ENCODE measurements around the gene LEUTX.
A peak's percentile ranks its signal among the peaks of the same experiment; 100 is the strongest.

Gene LEUTX

DNA sequence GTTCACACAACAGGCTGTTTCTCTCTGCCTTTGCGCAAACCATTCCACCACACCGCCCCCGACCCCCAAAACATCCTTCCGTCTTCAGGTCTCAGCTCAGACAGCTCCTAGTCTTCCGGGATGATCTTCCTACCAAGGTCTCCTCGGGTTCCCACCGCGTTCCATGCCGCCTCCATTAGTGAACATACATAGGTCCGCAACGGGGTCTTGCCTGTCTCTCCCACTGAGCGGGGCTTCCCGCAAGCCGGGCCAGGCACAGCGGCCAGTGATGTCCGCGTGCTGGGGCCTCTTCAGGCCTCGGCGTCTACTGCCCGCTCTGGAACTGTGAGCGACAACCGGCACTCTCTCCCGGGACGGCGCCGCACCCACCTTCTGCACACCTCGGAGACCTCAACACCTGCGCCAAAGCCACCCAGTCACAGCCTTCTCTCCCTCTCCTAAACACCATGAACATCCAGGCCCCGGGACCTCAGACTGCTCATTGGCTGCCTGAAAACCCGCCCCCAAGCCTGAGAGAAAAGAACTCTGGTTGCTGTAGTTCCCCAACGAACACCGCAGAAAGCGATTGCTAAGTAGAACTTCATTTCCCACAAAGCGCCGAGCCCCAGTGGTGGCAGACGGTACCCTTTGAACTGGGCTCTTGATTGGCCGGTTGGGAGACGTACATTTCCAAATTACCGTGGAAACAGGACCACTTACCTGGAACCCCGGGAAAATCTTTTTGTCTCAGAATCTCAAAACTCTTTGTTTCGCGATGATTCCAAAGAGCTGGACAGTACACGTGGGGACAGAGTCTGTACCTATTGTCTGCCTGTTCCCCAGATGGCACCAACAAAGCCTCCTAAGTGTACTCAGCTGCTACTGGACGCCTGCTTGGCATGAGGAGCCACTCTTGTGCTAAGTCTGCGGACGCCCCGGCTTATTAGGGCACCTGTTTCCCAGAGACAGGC is 45.8 kb downstream of the LEUTX start:
- peak; percentile 93 for DNase-seq

DNA sequence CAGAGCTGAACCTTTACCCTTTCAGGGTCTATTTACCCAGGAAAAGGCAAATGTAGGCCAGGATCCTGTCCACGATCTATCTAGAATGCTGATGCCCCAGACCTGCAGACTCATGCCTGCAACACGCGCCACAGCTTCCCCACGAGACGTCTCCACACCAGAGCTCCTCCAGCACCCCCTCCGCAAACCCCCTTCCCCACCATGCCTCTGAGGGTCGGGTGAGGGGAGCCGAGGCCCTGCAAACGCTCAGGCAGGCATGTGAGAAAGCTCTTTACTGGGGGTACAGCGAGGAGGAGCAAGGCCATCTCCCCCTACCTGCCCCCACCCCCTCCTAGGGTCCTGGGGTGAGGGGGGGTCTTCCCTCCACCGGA is 46.4 kb downstream of the LEUTX start:
- no peak for DNase-seq

DNA sequence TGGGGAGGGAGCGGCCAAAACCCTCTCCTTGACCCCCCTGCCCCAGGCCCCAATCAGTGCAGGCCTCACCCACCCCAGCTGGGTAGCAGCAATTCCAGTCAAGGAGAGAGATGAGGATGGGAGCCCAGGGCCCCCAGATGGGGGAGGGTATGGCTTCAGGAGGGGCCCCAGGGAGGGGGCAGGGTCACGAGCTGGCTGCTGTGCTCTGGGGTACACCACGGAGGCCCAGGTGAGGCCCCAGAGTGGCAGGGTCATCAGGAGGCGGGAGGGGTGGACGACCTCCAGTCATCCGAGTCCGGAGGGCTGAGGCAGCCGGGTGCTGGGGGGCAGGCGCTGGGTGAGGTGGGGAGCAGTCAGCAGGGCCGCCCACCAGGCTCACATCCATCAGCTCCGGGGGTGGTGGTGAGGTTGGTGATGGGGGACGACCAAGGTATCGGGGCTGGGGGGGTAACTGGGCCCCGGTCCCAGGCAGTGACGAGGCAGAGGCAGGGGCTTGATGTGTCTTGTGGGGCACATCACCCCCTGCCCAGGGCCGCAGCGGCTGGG is 47.0 kb downstream of the LEUTX start:
- no peak for DNase-seq

DNA sequence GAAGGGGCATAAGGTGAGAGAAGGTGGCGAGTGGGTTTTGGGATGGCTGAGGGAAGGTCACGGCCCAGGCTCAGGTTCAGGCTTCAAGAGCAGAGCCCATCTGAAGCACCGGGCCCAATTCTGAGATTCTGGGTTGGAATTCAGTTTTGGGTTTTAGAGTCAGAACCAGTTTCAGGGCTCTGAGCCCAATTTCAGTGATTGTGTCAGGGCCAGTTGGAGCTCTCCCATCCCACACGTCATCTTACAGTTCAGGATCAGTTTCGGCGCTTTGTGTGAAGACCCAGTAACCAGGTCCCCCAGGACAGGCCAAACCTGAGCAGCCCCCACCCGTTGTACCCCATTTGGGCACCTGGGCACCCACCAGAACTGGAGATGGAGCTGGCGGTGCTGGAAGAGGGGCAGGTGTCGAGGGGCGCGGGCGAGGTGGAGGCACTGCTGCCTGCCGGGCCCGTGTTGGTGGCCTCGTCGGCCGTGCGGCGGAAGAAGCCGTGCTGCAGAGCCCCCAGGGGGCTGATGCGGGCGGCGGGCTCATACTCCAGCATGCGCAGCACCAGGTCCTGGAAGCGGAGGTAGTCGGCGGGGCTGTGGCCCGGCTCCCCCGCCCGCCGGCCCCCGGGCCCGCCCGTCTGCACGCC is 47.8 kb downstream of the LEUTX start:
- DNase-seq, result no peak

DNA sequence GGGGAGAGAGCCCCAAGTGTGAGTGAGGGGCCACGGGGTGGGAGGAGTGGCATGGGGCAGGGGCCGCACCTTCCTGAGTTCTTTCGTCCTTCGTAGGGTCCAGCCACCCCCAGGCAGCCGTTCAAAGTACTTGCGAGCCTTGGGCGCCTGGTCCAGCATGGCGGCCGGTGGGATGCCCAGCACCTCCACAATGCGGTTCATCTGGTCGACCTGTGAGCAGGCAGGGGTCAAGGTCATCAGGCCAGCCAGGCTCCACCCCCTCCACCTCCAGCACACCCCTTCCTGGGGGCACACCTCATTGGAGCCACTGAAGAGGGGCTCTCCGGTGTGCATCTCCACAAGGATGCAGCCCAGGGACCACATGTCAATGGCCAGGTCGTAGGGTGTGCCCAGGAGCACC is 48.6 kb downstream of the LEUTX start:
- no peak for DNase-seq

DNA sequence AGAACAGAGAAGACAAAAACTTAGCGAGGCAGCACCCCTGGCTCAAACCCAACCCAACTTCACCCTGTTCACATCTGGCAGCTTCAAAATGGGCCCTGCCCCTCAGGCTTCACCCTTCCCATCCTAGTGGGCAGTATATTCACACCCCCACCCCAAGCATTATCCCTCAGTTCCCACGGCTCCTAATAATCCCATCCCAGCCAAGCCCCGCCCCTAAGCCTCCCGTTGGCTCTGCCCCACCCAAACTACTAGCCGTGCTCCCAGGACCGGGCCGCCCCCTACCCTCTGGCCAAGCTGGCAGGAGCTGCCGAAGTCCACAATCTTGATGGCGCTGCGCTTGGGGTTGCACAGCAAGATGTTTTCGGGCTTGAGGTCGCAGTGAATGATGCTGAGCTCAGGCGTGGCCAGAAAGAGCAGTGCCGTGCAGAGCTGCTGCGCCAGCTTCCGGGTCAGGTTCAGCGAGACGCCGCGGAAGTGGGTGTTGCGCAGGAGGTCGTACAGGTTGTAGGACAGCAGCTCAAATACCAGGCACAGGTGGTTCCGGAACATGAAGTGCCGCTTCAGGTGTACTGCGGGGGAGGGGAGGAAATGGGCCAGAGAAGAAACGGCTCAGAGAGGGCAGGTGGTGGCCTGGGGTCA is 49.5 kb downstream of the LEUTX start:
- no peak for DNase-seq

DNA sequence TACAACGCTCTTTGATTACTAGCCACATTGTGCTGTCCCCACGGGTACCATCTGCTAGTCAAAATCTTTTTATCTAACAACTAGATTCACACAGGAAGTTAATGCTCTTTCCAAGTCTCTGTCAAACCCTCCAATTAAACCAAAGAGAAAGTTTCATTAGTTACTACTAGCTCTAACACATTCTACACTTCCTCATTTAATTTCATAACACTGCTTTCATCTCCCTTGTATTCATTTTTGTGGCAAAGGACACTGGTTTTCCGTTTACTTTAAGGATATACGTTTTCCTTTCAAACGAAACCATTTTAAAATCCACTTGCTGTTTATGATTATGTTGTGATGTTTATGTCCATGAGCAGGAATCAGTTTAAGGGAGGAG is 50.0 kb downstream of the LEUTX start:
- DNase-seq, result no peak

DNA sequence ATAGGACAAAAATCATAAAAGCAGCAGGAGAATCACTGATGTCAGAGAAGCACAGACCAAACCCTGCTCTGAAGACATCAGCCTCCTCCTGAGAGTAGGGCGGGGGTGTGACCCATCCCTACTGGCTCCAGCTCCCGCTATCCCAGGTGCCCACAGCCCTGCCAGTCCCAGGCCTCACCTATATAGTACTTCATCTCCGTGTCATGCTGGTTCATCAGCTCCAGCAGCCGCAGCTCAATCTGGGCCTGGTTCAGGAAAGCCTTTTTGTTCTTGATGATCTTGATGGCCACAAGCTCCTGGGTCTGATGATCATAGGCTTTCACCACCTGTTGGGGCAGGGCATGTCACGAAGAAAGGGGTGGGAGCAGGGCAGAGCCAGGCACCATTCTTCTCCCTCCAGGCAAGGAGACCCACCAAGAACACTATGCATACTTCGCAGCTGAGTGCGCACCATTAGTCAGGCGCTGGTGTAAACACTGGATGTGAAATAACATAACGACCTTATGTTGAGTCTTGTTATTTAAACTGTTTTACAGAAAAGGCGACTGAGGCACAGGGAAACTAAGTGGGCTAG is 51.1 kb downstream of the LEUTX start:
- no peak for DNase-seq

DNA sequence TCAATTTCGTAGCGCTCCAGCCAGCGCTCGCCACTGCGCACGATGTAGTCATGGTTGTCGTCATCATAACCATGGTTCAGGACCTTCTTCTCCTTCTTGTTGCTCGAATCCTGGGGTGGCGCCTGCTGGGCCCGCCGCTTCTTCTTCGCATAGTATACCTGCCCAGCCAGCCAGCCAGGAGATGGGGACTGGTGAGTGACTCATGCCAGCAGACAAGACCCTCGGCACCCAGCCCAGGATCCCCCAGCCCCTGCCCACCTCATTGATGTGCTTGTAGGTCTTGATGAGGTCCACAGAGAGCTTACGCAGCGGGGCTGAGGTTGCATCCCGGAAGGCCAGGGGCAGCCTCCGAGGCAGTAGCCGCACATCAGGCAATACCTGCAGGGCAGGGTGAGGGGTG is 51.8 kb downstream of the LEUTX start:
- no peak for DNase-seq

DNA sequence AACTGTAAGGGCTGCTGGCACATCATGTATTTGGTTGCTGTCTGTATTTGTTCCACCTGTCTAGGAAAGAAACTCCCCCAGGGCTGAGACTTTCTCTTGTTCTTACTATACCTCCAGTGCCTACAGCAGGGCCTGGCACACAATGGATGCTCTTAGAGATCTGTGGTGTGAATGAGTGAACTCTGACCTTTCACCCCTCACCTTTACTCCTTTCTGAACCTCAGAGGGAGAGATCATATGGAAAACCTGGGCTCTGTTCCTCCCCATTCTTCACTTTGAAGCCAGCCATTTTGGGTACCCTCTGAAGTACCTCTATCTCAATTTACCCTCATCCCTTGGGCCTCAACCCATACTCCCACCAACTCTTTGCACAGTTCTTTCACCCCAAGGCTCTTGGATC is 52.2 kb downstream of the LEUTX start:
- DNase-seq, result no peak

DNA sequence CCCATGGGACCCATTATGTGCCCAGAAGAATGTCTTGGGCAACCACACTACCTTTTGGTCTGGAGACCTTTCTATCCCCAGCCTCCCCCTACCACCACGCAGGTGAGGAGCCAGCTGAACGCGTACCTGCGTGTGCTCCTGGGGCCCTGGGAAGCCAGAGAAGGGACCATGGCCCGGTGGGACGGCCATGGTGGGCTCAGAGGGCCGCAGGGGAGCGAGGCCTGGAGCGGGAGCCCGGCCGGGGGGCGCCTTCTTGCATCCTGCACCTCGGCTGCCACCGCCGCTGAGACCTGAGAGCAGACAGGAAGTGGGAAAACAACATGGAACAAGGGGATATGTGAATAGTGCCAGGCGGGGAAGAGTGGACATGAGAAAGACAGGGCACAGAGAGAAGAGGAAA is 53.0 kb downstream of the LEUTX start:
- no peak for DNase-seq

DNA sequence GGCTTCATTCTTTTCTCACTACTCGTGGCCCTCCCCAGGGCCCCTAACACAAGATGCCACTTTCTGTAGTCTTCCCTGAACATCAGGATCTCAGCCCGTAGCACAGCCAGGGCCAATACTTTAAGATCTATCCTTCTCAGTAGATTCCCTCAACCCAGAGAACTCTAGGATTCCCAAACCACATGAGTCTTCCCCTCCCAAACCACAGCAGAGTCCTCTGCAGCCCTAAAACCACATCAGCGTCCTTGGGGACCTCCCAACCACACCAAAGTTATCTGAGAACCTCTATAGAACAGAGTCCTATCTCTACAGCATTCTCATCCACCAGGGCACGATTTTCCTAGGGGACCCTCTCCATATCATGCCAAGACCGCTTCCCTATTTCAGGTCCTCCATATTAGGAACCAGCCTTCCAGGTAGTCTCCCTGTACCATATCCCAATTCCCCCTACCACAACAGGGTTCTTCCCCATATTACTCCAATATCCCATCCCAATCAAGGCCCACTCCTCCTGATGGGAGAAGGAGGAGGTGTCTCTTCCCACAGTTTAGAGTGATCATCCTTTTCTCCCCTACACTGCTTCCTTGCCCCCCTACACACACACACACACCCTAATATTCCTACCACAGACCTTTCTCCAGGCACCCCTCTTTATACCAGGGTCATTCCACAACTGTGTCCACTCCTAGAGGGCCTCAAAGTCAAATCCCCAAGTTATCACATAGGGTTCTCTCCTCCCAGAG is 53.9 kb downstream of the LEUTX start:
- DNase-seq, result peak; percentile 24

DNA sequence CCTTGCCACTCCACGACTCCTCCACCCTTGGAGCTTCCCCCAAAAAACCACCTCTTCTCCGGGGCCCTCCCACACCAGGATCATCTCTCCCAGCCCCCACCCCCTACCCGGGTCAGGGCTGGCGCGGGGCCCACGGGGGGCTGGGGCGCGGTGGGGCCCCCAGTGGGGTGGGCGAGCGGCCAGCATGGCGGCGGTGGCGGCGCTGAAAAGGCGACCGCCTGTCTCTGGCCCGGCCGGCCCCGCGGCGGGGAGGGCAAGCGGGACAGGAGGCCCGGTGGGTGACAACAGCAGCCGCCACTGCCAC is 54.5 kb downstream of the LEUTX start:
- DNase-seq, result no peak

DNA sequence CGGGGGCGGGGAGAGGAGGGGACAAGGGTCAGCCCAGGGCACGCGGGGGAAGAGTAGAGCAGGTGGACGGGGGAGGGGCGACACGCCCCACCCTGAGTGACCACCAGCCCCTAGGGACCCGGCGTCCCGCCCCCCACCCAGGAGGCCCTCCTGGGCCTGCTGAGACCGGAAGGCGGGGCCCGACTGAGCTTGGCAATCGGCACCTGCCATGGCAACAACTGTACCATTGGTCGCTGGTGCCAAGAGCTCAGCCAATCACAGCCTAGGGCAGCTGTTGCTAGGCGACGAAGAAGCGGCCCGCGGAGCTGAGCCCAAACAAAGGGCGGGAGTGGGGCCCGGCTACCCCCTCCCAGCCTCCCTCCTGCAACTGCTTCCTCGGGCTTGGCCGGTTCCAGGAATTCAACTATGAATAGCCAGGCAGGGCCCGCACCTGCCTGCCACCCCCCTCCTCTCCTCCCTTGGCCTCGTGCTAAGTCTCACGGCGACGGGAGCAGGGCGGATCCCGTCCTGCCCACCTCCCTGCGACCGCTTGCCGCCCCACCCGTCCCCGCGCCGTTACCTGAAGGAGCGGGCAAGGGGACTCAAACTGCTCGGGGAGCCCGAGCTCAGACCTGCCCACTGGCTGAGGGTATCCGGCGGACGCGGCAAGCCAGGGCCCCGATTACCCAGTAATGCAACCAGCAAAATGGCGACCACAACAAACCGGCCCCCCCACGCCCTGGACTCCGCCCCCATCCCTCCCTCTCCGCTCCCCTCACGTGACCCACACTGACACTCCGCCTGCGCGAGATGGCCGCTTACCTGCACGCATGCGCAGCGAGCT is 55.0 kb downstream of the LEUTX start, which contains the start of gene DYRK1B:
DYRK1B (minus strand) TSS at position 699 of the 823 bp plus-strand sequence. CDS start 2,295 bp downstream, outside the sequence.
- DNase-seq, result peak; percentile 94

DNA sequence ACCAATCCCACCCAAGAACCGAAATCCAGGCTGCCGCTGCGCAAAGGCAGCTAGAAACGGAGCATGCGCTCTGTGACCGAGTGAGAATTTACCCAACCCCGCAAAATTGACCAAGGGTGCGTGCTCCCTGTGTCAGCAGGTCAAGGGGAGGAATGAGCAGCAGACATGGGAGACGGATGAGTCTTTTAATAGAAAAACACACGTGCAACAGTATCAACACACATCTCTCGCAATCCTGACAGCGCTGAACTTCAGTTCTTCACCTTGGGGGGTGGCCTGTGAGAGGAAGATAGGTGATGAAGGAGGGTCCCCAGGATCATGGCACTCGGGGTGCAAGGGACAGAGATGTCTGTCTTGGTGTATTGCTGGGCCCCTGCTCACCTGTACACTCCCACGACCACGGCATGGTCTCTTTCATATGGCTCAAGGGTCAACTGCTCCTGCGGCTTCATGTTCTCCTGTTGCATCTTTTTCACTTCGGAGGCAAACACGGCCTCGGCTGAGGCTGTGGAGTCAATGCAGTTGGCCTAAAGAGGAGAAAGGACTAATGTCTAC is 55.7 kb downstream of the LEUTX start:
- DNase-seq, result no peak
